HEK293 (cell line): ENCODE data around the gene COL7A1.

Source experiments
- MZF1 ChIP-seq: fragments of 450-650 bp; formaldehyde crosslinking; IDR thresholded peaks from 2 replicates; pipeline ENCODE4 v1.5.1; 2017; ENCODE audit warnings: missing biosample characterization, missing genetic modification characterization, borderline replicate concordance
- PBX3 ChIP-seq: sonication (generic); formaldehyde crosslinking; IDR thresholded peaks from 2 replicates; pipeline ENCODE4 v1.8.1; 2022; ENCODE audit warnings: mild to moderate bottlenecking, moderate library complexity, missing genetic modification reagents
- REST ChIP-seq: fragments of 450-650 bp; formaldehyde crosslinking; IDR thresholded peaks from 2 replicates; pipeline ENCODE4 v1.5.1; 2016; ENCODE audit warnings: missing biosample characterization, missing genetic modification characterization
- SCRT2 ChIP-seq: fragments of 450-650 bp; formaldehyde crosslinking; IDR thresholded peaks from 2 replicates; pipeline ENCODE4 v1.5.1; 2016; ENCODE audit warnings: missing biosample characterization, missing genetic modification characterization
- TCF7L2 ChIP-seq: IDR thresholded peaks from 2 replicates; pipeline ENCODE4 v1.6.1; 2011; ENCODE audit warnings: low read depth, mild to moderate bottlenecking, inconsistent platforms, low read length, moderate library complexity, borderline replicate concordance
- ZNF555 ChIP-seq: fragments of 450-650 bp; formaldehyde crosslinking; conservative IDR thresholded peaks from 2 replicates; pipeline ENCODE4 v1.5.1; 2017; ENCODE audit warnings: missing biosample characterization, mild to moderate bottlenecking, missing genetic modification characterization, inconsistent platforms
- ZNF558 ChIP-seq: fragments of 450-650 bp; formaldehyde crosslinking; IDR thresholded peaks from 2 replicates; pipeline ENCODE4 v1.5.1; 2016; ENCODE audit warnings: missing biosample characterization, missing genetic modification characterization
- TF ChIP-seq, protein P1 (sequence below): fragments of 450-650 bp; formaldehyde crosslinking; IDR thresholded peaks from 2 replicates; pipeline ENCODE4 v1.5.1; 2016; ENCODE audit warnings: missing biosample characterization, missing genetic modification characterization

DNA sequence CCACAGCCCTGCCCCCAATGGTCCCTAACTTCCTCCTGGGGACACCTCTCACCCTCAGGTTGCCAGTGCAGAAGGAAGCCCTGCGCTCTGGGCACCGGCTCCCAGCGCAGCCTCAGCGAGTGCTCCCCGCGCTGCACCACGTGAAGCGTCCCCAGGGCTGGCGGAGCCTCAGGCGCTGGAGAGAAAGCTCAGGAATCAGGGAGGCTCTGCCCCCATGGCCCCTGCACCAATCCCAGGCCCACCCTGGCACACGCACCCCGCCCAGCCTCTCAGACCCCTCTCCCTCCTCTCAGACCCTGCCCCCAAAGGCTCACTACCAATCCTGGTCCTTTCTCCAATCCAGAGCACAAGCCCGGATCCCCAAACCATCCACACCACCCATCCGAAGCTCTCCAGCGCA is 6.9 kb downstream of the COL7A1 start:
- TF ChIP-seq, protein P1, sequence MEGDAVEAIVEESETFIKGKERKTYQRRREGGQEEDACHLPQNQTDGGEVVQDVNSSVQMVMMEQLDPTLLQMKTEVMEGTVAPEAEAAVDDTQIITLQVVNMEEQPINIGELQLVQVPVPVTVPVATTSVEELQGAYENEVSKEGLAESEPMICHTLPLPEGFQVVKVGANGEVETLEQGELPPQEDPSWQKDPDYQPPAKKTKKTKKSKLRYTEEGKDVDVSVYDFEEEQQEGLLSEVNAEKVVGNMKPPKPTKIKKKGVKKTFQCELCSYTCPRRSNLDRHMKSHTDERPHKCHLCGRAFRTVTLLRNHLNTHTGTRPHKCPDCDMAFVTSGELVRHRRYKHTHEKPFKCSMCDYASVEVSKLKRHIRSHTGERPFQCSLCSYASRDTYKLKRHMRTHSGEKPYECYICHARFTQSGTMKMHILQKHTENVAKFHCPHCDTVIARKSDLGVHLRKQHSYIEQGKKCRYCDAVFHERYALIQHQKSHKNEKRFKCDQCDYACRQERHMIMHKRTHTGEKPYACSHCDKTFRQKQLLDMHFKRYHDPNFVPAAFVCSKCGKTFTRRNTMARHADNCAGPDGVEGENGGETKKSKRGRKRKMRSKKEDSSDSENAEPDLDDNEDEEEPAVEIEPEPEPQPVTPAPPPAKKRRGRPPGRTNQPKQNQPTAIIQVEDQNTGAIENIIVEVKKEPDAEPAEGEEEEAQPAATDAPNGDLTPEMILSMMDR (tag by site-specific recombination) = no peak
- TF ChIP-seq ZNF558 (tag by site-specific recombination) = no peak
- TF ChIP-seq TCF7L2 = no peak
- TF ChIP-seq PBX3 (CRISPR knock-in tag) = no peak
- no peak for TF ChIP-seq SCRT2 (tag by site-specific recombination)
- no peak for TF ChIP-seq REST
- no peak for TF ChIP-seq ZNF555 (tag by site-specific recombination)
- TF ChIP-seq MZF1 (tag by site-specific recombination) = no peak
